Measurements from ENCODE around the gene TDRKH.
A peak's percentile ranks its signal among the peaks of the same experiment; 100 is the strongest.
"Not testable (repeated sequence)": the region's sequence is repeated elsewhere in the genome, so short reads cannot be mapped to it uniquely, and the experiment has no call there.

TDRKH gene

DNA sequence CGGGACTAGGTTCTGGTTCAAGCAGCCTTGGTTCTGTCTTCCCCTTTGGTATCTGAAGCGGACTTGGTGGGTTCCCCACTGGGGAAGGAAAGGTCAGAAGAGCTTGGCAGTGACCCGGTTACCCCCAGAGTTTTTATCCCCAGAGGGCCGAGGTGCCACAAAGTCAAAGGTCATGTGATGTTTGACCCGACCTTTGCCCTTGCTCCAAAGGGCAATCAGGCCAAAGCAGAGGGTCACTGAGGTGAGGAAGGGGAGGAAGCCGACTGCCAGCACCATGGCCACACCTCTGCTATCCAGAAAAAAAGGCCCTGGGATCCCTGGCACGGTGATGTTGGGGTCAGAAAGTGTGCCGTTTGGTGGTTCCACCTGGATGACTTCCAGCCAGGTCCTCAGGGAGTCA is 10.5 kb upstream of the TDRKH start:
- no peak for TF ChIP-seq ZFX (IDR thresholded peaks at IDR 0.05)
- TF ChIP-seq, protein P1, sequence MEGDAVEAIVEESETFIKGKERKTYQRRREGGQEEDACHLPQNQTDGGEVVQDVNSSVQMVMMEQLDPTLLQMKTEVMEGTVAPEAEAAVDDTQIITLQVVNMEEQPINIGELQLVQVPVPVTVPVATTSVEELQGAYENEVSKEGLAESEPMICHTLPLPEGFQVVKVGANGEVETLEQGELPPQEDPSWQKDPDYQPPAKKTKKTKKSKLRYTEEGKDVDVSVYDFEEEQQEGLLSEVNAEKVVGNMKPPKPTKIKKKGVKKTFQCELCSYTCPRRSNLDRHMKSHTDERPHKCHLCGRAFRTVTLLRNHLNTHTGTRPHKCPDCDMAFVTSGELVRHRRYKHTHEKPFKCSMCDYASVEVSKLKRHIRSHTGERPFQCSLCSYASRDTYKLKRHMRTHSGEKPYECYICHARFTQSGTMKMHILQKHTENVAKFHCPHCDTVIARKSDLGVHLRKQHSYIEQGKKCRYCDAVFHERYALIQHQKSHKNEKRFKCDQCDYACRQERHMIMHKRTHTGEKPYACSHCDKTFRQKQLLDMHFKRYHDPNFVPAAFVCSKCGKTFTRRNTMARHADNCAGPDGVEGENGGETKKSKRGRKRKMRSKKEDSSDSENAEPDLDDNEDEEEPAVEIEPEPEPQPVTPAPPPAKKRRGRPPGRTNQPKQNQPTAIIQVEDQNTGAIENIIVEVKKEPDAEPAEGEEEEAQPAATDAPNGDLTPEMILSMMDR (conservative IDR thresholded peaks at IDR 0.05) = no peak

GRCh38 chr1:151799179-151800022 is 9.1 kb upstream of the TDRKH start:
- TF ChIP-seq ZFX (IDR thresholded peaks at IDR 0.05) = no peak
- TF ChIP-seq, protein P1 (conservative IDR thresholded peaks at IDR 0.05) = no peak
- no peak overlapping the region for H3K27ac ChIP-seq

More for the DNA sequence above, 10.5 kb upstream of the TDRKH start:
- no peak overlapping the region for H3K27ac ChIP-seq

- TF ChIP-seq, protein P1 (conservative IDR thresholded peaks at IDR 0.05) = no peak
- no peak for TF ChIP-seq ZFX (IDR thresholded peaks at IDR 0.05)
- H3K27ac ChIP-seq = no peak overlapping the region
Observed at GRCh38 chr1:151798571-151798970, 8.3 kb upstream of the TDRKH start.

- H3K27ac ChIP-seq = peak overlapping the region; percentile 69
- no peak; the same call in 1 of the 2 replicates for TF ChIP-seq ZFX (IDR thresholded peaks at IDR 0.05)
- TF ChIP-seq, protein P1 (conservative IDR thresholded peaks at IDR 0.05) = no peak
Observed at GRCh38 chr1:151790940-151791651, 796 bp upstream of the TDRKH start.

GRCh38 chr1:151787689-151788088 is 2.6 kb downstream of the TDRKH start:
- no peak overlapping the region for H3K27ac ChIP-seq
- no peak for TF ChIP-seq ZFX (IDR thresholded peaks at IDR 0.05)
- TF ChIP-seq, protein P1 (conservative IDR thresholded peaks at IDR 0.05) = no peak

- TF ChIP-seq, protein P1 (conservative IDR thresholded peaks at IDR 0.05) = no peak
- no peak for TF ChIP-seq ZFX (IDR thresholded peaks at IDR 0.05)
- no peak overlapping the region for H3K27ac ChIP-seq
Observed at GRCh38 chr1:151783796-151784195, 6.5 kb downstream of the TDRKH start.

GRCh38 chr1:151782741-151783140 is 7.6 kb downstream of the TDRKH start:
- TF ChIP-seq, protein P1 (conservative IDR thresholded peaks at IDR 0.05) = no peak
- TF ChIP-seq ZFX (IDR thresholded peaks at IDR 0.05) = no peak
- no peak overlapping the region for H3K27ac ChIP-seq

GRCh38 chr1:151782026-151782425 is 8.3 kb downstream of the TDRKH start:
- not testable (repeated sequence) for H3K27ac ChIP-seq

DNA sequence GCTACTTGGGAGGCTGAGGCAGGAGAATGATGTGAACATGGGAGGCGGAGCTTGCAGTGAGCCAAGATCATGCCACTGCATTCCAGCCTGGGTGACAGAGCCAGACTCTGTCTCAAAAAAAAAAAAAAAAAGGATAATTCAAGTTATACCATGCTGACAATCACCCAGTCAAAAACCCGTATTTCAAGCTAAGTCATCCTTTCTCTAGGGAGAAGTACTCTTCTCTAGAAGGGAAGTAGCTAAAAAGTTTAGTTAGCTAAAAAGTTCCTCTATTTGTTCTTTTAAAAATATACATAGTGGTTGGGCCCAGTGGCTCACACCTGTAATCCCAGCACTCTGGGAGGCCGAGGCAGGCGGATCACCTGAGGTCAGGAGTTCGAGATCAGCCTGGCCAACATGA is 9.6 kb downstream of the TDRKH start:
- H3K27ac ChIP-seq = not testable (repeated sequence)
